ENCODE data around the gene WFDC9.
"Not testable (repeated sequence)": the region's sequence is repeated elsewhere in the genome, so short reads cannot be mapped to it uniquely, and the experiment has no call there.

DNA sequence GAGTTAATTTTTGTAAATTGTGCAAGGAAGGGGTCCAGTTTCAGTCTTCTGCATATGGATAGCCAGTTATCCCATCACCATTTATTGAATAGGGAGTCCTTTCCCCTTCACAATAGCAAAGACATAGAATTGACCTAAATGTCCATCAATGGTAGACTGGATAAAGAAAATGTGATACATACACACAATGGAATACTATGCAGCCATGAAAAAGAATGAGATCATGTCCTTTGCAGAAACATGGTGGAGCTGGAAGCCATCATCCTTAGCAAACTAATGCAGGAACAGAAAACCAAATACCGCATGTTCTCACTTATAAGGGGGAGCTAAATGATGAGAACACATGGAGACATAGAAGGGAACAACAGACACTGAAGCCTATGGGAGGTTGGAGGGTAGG, 61.4 kb downstream of the WFDC9 start:
- TF ChIP-seq, protein P1, sequence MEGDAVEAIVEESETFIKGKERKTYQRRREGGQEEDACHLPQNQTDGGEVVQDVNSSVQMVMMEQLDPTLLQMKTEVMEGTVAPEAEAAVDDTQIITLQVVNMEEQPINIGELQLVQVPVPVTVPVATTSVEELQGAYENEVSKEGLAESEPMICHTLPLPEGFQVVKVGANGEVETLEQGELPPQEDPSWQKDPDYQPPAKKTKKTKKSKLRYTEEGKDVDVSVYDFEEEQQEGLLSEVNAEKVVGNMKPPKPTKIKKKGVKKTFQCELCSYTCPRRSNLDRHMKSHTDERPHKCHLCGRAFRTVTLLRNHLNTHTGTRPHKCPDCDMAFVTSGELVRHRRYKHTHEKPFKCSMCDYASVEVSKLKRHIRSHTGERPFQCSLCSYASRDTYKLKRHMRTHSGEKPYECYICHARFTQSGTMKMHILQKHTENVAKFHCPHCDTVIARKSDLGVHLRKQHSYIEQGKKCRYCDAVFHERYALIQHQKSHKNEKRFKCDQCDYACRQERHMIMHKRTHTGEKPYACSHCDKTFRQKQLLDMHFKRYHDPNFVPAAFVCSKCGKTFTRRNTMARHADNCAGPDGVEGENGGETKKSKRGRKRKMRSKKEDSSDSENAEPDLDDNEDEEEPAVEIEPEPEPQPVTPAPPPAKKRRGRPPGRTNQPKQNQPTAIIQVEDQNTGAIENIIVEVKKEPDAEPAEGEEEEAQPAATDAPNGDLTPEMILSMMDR (IDR thresholded peaks at IDR 0.05): not testable (repeated sequence)
- not testable (repeated sequence) for TF ChIP-seq POLR2A (IDR thresholded peaks at IDR 0.05)
